Neural cell (in vitro differentiated cells): ENCODE results near the gene TNNT2. TPM values are rescaled to one million over a fixed set of nuclear protein-coding genes. Genes with fewer than 3 reads are reported as not detected.

ENCODE experiments used
- H2AFZ ChIP-seq: fragments of 200-600, 300-800 bp; sonication (generic), shearing (Covaris generic); 2 replicates; pipeline ENCODE4 v1.6.0; 2014; ENCODE audit warnings: low read depth, mild to moderate bottlenecking, antibody characterized with exemption, low read length, moderate library complexity
- H3F3A ChIP-seq: fragments of 200-600 bp; shearing (Covaris generic); 2 replicates; pipeline ENCODE4 v1.6.1; 2016; ENCODE audit warnings: mild to moderate bottlenecking, moderate library complexity, mixed read lengths, antibody characterized with exemption, low read length; ENCODE audit not compliant: insufficient read depth, poor library complexity, severe bottlenecking
- H3K27ac ChIP-seq: fragments of 200-600, 300-800 bp; sonication (generic), shearing (Covaris generic); 2 replicates; pipeline ENCODE4 v1.5.1; 2014; ENCODE audit warnings: mild to moderate bottlenecking, low read length, moderate library complexity
- H3K27me3 ChIP-seq: fragments of 300-800, 200-600 bp; sonication (generic), shearing (Covaris generic); 2 replicates; pipeline ENCODE4 v1.6.0; 2014; ENCODE audit warnings: mild to moderate bottlenecking, low read depth, low read length, moderate library complexity; ENCODE audit not compliant: insufficient read depth
- H3K36me3 ChIP-seq: fragments of 300-800, 200-600 bp; sonication (generic), shearing (Covaris generic); 2 replicates; pipeline ENCODE4 v1.5.1; 2014; ENCODE audit warnings: mild to moderate bottlenecking, antibody characterized with exemption, low read length, moderate library complexity; ENCODE audit not compliant: insufficient read depth
- H3K4me2 ChIP-seq: fragments of 300-800, 200-600 bp; sonication (generic), shearing (Covaris generic); 2 replicates; pipeline ENCODE4 v1.6.0; 2014; ENCODE audit warnings: mild to moderate bottlenecking, low read length
- H3K4me3 ChIP-seq: fragments of 300-800, 200-600 bp; sonication (generic), shearing (Covaris generic); 2 replicates; pipeline ENCODE4 v1.5.1; 2014; ENCODE audit warnings: mild to moderate bottlenecking, low read length, moderate library complexity
- H3K79me2 ChIP-seq: fragments of 200-600 bp; shearing (Covaris generic); replicated peaks from 2 replicates; pipeline ENCODE4 v1.6.0; 2014; ENCODE audit warnings: mild to moderate bottlenecking, low read length, moderate library complexity; ENCODE audit not compliant: insufficient read depth
- H3K9ac ChIP-seq: fragments of 300-800, 200-600 bp; sonication (generic), shearing (Covaris generic); 2 replicates; pipeline ENCODE4 v1.6.1; 2016; ENCODE audit warnings: mild to moderate bottlenecking, low read length, mixed read lengths
- H3K9me2 ChIP-seq: fragments of 200-600 bp; shearing (Covaris generic); 2 replicates; pipeline ENCODE4 v1.6.1; 2016; ENCODE audit warnings: mild to moderate bottlenecking, low read length, mixed read lengths; ENCODE audit not compliant: insufficient read depth
- H3K9me3 ChIP-seq: fragments of 200-600, 300-800 bp; sonication (generic), shearing (Covaris generic); 2 replicates; pipeline ENCODE4 v1.6.1; 2016; ENCODE audit warnings: mild to moderate bottlenecking, mixed run types, low read length, moderate library complexity, mixed read lengths
- H4K20me1 ChIP-seq: fragments of 200-600 bp; shearing (Covaris generic); 2 replicates; pipeline ENCODE4 v1.6.1; 2016; ENCODE audit warnings: mild to moderate bottlenecking, mixed run types; ENCODE audit not compliant: insufficient read depth
- EP300 ChIP-seq: fragments of 450-650 bp; conservative IDR thresholded peaks from 2 replicates; pipeline ENCODE4 v1.6.1; 2014; ENCODE audit warnings: antibody characterized with exemption, mild to moderate bottlenecking, moderate library complexity; ENCODE audit not compliant: poor library complexity, severe bottlenecking
- EZH2 ChIP-seq: fragments of 200-600, 300-800 bp; shearing (Covaris generic), sonication (generic); IDR thresholded peaks from 2 replicates; pipeline ENCODE4 v1.6.1; 2014; ENCODE audit warnings: antibody characterized with exemption, low read length, borderline replicate concordance, mild to moderate bottlenecking; ENCODE audit not compliant: insufficient read depth, poor library complexity, severe bottlenecking
- MXI1 ChIP-seq: fragments of 450-650 bp; conservative IDR thresholded peaks from 2 replicates; pipeline ENCODE4 v1.6.1; 2014; ENCODE audit warnings: antibody characterized with exemption, mild to moderate bottlenecking; ENCODE audit not compliant: poor library complexity, severe bottlenecking
- POLR2AphosphoS5 ChIP-seq: IDR thresholded peaks from 2 replicates; pipeline ENCODE4 v1.6.1; 2012
- RAD21 ChIP-seq: fragments of 450-650 bp; conservative IDR thresholded peaks from 2 replicates; pipeline ENCODE4 v1.6.1; 2014; ENCODE audit warnings: antibody characterized with exemption, mild to moderate bottlenecking, moderate library complexity
- SMC3 ChIP-seq: fragments of 450-650 bp; conservative IDR thresholded peaks from 2 replicates; pipeline ENCODE4 v1.6.1; 2014; ENCODE audit warnings: antibody characterized with exemption, mild to moderate bottlenecking, moderate library complexity; ENCODE audit not compliant: poor library complexity
- TAF1 ChIP-seq: IDR thresholded peaks from 2 replicates; pipeline ENCODE4 v1.6.1; 2012; ENCODE audit warnings: low read depth
- polyA plus RNA-seq: library from polyadenylated mRNA; depleted of rRNA; stranded (reverse); fragments of >200 nt; gene quantifications from 2 replicates; pipeline ENCODE4 v1.2.3, GENCODE V29; 2014
- TF ChIP-seq, protein P1 (sequence below): IDR thresholded peaks from 2 replicates; pipeline ENCODE4 v1.6.1; 2012; ENCODE audit warnings: borderline replicate concordance
- TF ChIP-seq, protein P2 (sequence below): fragments of 450-650 bp; IDR thresholded peaks from 2 replicates; pipeline ENCODE4 v1.5.1; 2014; ENCODE audit warnings: antibody characterized with exemption, mild to moderate bottlenecking, moderate library complexity; ENCODE audit not compliant: poor library complexity, severe bottlenecking

TNNT2 gene
- polyA plus RNA-seq, 1 donor from 2014 or later = not detected

DNA sequence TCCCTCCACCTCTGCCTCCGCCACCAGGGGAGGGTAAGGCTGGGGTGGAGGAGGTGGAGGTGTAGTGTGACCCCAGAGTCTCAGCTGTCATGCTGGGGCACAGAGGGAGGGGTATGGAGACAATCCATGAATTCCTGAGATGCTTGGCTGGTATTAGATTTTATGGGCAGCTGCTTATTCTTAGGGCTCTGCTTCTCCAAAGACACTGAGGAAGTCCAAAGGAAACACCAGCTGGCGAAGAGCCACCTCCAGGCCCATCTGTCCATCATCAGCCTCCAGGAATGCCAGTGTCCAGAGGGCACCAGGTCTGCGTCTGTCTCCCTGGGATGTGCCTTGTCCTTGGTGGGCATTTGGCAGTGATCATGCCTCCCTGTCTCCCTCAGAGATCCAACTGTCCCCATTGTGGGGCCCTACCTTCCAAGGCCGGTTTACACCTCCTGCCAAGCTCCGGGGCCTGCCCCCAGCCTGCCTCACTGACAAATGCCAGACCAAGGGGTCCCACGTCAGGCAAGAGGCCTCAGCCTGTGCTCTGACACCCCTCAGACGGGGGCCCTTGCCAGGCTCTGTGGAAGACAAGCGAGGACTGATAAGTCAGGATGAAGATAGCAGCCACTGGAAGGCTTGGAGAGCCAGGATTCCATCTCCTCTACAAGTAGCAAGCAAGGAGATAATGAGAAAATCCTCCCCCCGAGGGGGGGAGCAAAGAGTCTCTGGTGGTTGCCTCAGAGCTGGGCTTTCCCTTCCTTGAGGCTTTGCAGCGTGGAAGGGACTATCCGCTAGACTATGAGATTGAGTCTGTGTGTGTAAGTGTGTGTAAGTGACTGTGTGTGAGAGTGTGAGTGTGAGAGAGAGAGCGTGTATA, 42.5 kb upstream of the TNNT2 start:
- H3K36me3 ChIP-seq = no peaks in the 10 kb centered on the region
- no peak overlapping the region for H3K9ac ChIP-seq
- no peaks in the 10 kb centered on the region for H3K9me2 ChIP-seq
- H3K27me3 ChIP-seq = no peaks in the 10 kb centered on the region
- no peak overlapping the region for H3K4me3 ChIP-seq
- no peak overlapping the region for H2AFZ ChIP-seq
- H4K20me1 ChIP-seq = no peaks in the 10 kb centered on the region
- no peaks in the 10 kb centered on the region for H3K79me2 ChIP-seq
- TF ChIP-seq SMC3 = no peak
- TF ChIP-seq, protein P1, sequence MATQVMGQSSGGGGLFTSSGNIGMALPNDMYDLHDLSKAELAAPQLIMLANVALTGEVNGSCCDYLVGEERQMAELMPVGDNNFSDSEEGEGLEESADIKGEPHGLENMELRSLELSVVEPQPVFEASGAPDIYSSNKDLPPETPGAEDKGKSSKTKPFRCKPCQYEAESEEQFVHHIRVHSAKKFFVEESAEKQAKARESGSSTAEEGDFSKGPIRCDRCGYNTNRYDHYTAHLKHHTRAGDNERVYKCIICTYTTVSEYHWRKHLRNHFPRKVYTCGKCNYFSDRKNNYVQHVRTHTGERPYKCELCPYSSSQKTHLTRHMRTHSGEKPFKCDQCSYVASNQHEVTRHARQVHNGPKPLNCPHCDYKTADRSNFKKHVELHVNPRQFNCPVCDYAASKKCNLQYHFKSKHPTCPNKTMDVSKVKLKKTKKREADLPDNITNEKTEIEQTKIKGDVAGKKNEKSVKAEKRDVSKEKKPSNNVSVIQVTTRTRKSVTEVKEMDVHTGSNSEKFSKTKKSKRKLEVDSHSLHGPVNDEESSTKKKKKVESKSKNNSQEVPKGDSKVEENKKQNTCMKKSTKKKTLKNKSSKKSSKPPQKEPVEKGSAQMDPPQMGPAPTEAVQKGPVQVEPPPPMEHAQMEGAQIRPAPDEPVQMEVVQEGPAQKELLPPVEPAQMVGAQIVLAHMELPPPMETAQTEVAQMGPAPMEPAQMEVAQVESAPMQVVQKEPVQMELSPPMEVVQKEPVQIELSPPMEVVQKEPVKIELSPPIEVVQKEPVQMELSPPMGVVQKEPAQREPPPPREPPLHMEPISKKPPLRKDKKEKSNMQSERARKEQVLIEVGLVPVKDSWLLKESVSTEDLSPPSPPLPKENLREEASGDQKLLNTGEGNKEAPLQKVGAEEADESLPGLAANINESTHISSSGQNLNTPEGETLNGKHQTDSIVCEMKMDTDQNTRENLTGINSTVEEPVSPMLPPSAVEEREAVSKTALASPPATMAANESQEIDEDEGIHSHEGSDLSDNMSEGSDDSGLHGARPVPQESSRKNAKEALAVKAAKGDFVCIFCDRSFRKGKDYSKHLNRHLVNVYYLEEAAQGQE = no peak
- TF ChIP-seq, protein P2, sequence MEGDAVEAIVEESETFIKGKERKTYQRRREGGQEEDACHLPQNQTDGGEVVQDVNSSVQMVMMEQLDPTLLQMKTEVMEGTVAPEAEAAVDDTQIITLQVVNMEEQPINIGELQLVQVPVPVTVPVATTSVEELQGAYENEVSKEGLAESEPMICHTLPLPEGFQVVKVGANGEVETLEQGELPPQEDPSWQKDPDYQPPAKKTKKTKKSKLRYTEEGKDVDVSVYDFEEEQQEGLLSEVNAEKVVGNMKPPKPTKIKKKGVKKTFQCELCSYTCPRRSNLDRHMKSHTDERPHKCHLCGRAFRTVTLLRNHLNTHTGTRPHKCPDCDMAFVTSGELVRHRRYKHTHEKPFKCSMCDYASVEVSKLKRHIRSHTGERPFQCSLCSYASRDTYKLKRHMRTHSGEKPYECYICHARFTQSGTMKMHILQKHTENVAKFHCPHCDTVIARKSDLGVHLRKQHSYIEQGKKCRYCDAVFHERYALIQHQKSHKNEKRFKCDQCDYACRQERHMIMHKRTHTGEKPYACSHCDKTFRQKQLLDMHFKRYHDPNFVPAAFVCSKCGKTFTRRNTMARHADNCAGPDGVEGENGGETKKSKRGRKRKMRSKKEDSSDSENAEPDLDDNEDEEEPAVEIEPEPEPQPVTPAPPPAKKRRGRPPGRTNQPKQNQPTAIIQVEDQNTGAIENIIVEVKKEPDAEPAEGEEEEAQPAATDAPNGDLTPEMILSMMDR = no peak
- no peak for TF ChIP-seq TAF1
- TF ChIP-seq MXI1 = no peak
- no peak for TF ChIP-seq POLR2AphosphoS5
- no peak for TF ChIP-seq RAD21
- TF ChIP-seq EP300 = no peak
- TF ChIP-seq EZH2 = no peak
- H3K27ac ChIP-seq = no peak overlapping the region
- H3F3A ChIP-seq = no peaks in the 10 kb centered on the region
- no peak overlapping the region for H3K4me2 ChIP-seq
- no peaks in the 10 kb centered on the region for H3K9me3 ChIP-seq

DNA sequence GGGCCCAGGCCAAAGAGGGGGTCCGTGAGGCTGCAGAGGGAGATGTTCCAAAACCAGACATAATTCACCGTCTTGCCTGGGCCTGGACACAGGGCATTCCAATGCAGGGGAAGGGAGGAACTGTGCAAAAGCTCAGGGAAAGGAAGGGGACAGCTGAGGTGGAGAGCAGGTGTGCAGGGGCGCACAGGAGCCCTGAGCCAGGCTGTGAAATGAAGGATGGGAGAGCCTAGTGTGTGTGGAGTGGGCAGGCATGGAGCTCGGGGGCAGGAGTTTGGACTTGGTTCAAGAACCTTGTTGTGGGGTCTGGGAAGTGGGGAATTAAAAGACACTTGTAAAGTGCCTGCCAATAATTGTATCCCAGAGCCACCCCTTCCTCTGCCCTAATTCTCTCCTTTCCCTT, 41.8 kb upstream of the TNNT2 start:
- Histone ChIP-seq H3K4me2 (no peak overlapping the region), H3K79me2 (no peaks in the 10 kb centered on the region), H3K27me3 (no peaks in the 10 kb centered on the region), H3K4me3 (no peak overlapping the region), H4K20me1 (no peaks in the 10 kb centered on the region), H3K27ac (no peak overlapping the region), H3K9me2 (no peaks in the 10 kb centered on the region), H3K9ac (no peak overlapping the region), H2AFZ (no peak overlapping the region), H3F3A (no peaks in the 10 kb centered on the region), H3K36me3 (no peaks in the 10 kb centered on the region), H3K9me3 (no peaks in the 10 kb centered on the region)
- TF ChIP-seq EZH2 (no peak), SMC3 (no peak), EP300 (no peak), POLR2AphosphoS5 (no peak), TAF1 (no peak), MXI1 (no peak), RAD21 (no peak)
- TF ChIP-seq, protein P1 = no peak
- TF ChIP-seq, protein P2 = no peak
